Neuronal stem cell (in vitro differentiated cells): ENCODE measurements around the gene SHISAL1.

Source experiments
- DNase-seq: peaks from one replicate; pipeline ENCODE4 v3.0.0-alpha.2; 2013; ENCODE audit warnings: low spot score
- H2AFZ ChIP-seq: one replicate; pipeline ENCODE4 v1.6.1; 2013; ENCODE audit warnings: mild to moderate bottlenecking, low read length, inconsistent platforms
- H2AK5ac ChIP-seq: 2 replicates; pipeline ENCODE4 v1.6.1; 2013; ENCODE audit warnings: low read depth, mild to moderate bottlenecking, inconsistent platforms, low read length, moderate library complexity, mixed read lengths
- H2BK120ac ChIP-seq: 2 replicates; pipeline ENCODE4 v1.6.1; 2013; ENCODE audit warnings: low read depth, mild to moderate bottlenecking, inconsistent platforms, low read length, moderate library complexity, mixed read lengths
- H2BK12ac ChIP-seq: one replicate; pipeline ENCODE4 v1.6.1; 2013; ENCODE audit warnings: low read length, inconsistent platforms
- H2BK15ac ChIP-seq: 2 replicates; pipeline ENCODE4 v1.6.1; 2013; ENCODE audit warnings: mild to moderate bottlenecking, low read length, inconsistent platforms, mixed read lengths
- H2BK5ac ChIP-seq: one replicate; pipeline ENCODE4 v1.6.1; 2013; ENCODE audit warnings: inconsistent platforms, mild to moderate bottlenecking, low read length, moderate library complexity
- H3K14ac ChIP-seq: one replicate; pipeline ENCODE4 v1.6.1; 2013; ENCODE audit warnings: low read length, inconsistent platforms
- H3K18ac ChIP-seq: 2 replicates; pipeline ENCODE4 v1.6.1; 2013; ENCODE audit warnings: low read length, inconsistent platforms
- H3K23ac ChIP-seq: 2 replicates; pipeline ENCODE4 v1.6.1; 2013; ENCODE audit warnings: low read depth, mild to moderate bottlenecking, mixed read lengths, low read length, inconsistent platforms; ENCODE audit not compliant: poor library complexity
- H3K27ac ChIP-seq: replicated peaks from 3 replicates; pipeline ENCODE4 v1.5.1; 2013; ENCODE audit warnings: low read length, inconsistent platforms
- H3K27me3 ChIP-seq, 3 experiments: 2 replicates each; pipeline ENCODE4 v1.6.1; 2013; ENCODE audit warnings: low read length in 3 of 3, mild to moderate bottlenecking in 2 of 3, inconsistent platforms in 1 of 3, low read depth in 1 of 3, mixed read lengths in 1 of 3, moderate library complexity in 1 of 3; ENCODE audit not compliant: control insufficient read depth in 3 of 3, insufficient read depth in 3 of 3
- H3K36me3 ChIP-seq, 2 donors: replicated peaks in 1 of 2; 2 replicates each; pipeline ENCODE4 v1.6.1; 2013; ENCODE audit warnings: low read length in 2 of 2; ENCODE audit not compliant: control insufficient read depth in 2 of 2, insufficient read depth in 2 of 2
- H3K4ac ChIP-seq: 2 replicates; pipeline ENCODE4 v1.6.1; 2013; ENCODE audit warnings: inconsistent platforms, mild to moderate bottlenecking, low read length, moderate library complexity
- H3K4me1 ChIP-seq, 2 donors: 1 replicate in 1 of 2; 2 replicates in 1 of 2; pipeline ENCODE4 v1.6.1; 2013; ENCODE audit warnings: low read length in 2 of 2, low read depth in 1 of 2; ENCODE audit not compliant: control insufficient read depth in 2 of 2, insufficient read depth in 1 of 2
- H3K4me2 ChIP-seq: one replicate; pipeline ENCODE4 v1.6.1; 2013; ENCODE audit warnings: mild to moderate bottlenecking, low read length, inconsistent platforms; ENCODE audit not compliant: insufficient read depth, poor library complexity, severe bottlenecking
- H3K4me3 ChIP-seq, 2 donors: 2 replicates each; pipeline ENCODE4 v1.5.1; 2013; ENCODE audit warnings: low read length in 2 of 2, mild to moderate bottlenecking in 2 of 2, inconsistent platforms in 1 of 2, moderate library complexity in 1 of 2
- H3K79me1 ChIP-seq: one replicate; pipeline ENCODE4 v1.6.1; 2013; ENCODE audit warnings: low read depth, mild to moderate bottlenecking, inconsistent platforms, low read length, moderate library complexity
- H3K9ac ChIP-seq: one replicate; pipeline ENCODE4 v1.6.1; 2013; ENCODE audit warnings: mild to moderate bottlenecking, low read depth, low read length, inconsistent platforms; ENCODE audit not compliant: poor library complexity
- H3K9me3 ChIP-seq, 2 donors: replicated peaks in 1 of 2; 2 replicates each; pipeline versions ENCODE3 to v1.6.1; 2013; ENCODE audit warnings: low read length in 2 of 2, mild to moderate bottlenecking in 2 of 2, inconsistent platforms in 1 of 2, low read depth in 1 of 2, mixed read lengths in 1 of 2, moderate library complexity in 1 of 2; ENCODE audit not compliant: control insufficient read depth in 2 of 2, insufficient read depth in 1 of 2
- H4K8ac ChIP-seq: one replicate; pipeline ENCODE4 v1.6.1; 2013; ENCODE audit warnings: low read depth, mild to moderate bottlenecking, inconsistent platforms, low read length, moderate library complexity
- H4K91ac ChIP-seq: one replicate; pipeline ENCODE4 v1.6.1; 2013; ENCODE audit warnings: low read length, low read depth, mild to moderate bottlenecking, inconsistent platforms; ENCODE audit not compliant: poor library complexity
- WGBS, 2 donors: extraction: QIAGEN DNeasy Blood & Tissue Kit; methylation state at CpG; one replicate each; pipeline ENCODE4 v1.1.7; 2013; ENCODE audit warnings: missing lambda C conversion rate in 2 of 2, mixed read lengths in 1 of 2; ENCODE audit not compliant: insufficient read length in 2 of 2, insufficient replicate concordance in 1 of 2; ENCODE audit errors: extremely low coverage in 2 of 2; 5-methylcytosine and 5-hydroxymethylcytosine counted together

SHISAL1 gene

DNA sequence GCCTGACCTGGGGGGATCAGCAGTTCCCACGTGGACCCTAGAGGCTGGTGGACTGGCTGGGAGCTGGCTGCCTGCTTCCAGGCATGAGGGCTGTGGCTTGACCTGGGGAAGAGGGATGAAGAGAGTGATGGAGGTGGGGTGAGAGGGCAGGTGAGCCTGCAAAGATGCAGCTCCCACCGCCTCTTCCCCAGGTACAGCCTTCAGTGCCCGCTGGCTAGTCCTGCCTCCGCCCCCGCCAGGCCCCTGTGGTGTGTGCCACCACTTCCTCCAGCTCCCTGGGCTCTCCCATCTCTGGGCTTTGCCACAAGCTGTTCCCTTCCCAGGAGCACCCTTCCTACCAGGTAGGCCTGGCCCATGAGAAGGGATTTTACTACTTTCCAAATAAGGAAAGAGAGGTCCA, 112.9 kb downstream of the SHISAL1 start:
- H2BK120ac ChIP-seq: peak overlapping the region; percentile 52
- H3K79me1 ChIP-seq: peaks cover 2% of the 10 kb centered on the region
- peaks cover 0 to 2% of the 10 kb centered on the region in 2 donors for H3K4me1 ChIP-seq
- no peak overlapping the region for H3K4ac ChIP-seq
- H3K18ac ChIP-seq: peak overlapping the region; percentile 42
- H3K14ac ChIP-seq: no peak overlapping the region
- H3K27me3 ChIP-seq: peaks cover 0 to 37% (median 0%) of the 10 kb centered on the region in 3 experiments
- peak overlapping the region; percentile 27 for H2BK15ac ChIP-seq
- peak overlapping the region; percentile 81 for H2AK5ac ChIP-seq
- no peak overlapping the region for H3K27ac ChIP-seq
- H3K36me3 ChIP-seq: no peaks in the 10 kb centered on the region
- H2BK12ac ChIP-seq: no peak overlapping the region
- no peak overlapping the region for H4K8ac ChIP-seq
- WGBS, 2 donors: no CpG with 5 or more reads among the region's 5 CpGs
- DNase-seq: no peak
- no peaks in the 10 kb centered on the region for H3K9me3 ChIP-seq
- no peak overlapping the region for H3K9ac ChIP-seq
- H3K4me2 ChIP-seq: no peak overlapping the region
- H3K23ac ChIP-seq: no peak overlapping the region
- H4K91ac ChIP-seq: no peak overlapping the region
- no peak overlapping the region for H2BK5ac ChIP-seq
- H3K4me3 ChIP-seq: no peak overlapping the region
- H2AFZ ChIP-seq: no peak overlapping the region

DNA sequence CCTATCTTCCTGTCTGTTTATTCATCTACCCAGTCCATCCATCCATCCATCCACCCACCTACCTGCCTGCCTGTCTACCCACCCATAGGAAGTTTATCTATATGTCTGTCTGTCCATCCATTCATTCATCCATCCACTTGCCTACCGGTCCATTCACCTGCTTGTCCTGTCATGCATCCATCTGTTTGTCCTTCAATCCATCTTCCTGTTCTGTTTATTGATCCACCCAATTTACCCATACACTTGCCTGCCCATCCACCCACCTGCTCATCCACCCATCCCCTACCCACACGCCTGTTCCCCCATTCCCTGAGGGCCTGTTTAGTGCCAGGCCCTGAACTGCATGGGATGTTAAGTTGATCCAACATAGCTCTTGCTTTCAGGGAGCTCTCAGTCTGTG, 113.6 kb downstream of the SHISAL1 start:
- H2BK12ac ChIP-seq: no peak overlapping the region
- H2BK15ac ChIP-seq: no peak overlapping the region
- H3K23ac ChIP-seq: peak overlapping the region; percentile 13
- H4K8ac ChIP-seq: no peak overlapping the region
- no peak overlapping the region for H2BK120ac ChIP-seq
- H3K27me3 ChIP-seq: peaks cover 0 to 37% (median 0%) of the 10 kb centered on the region in 3 experiments
- H3K4me3 ChIP-seq: no peak overlapping the region
- no peak overlapping the region for H3K14ac ChIP-seq
- no peak for DNase-seq
- no peaks in the 10 kb centered on the region for H3K36me3 ChIP-seq
- H3K4me2 ChIP-seq: no peak overlapping the region
- H3K18ac ChIP-seq: no peak overlapping the region
- H3K79me1 ChIP-seq: peaks cover 2% of the 10 kb centered on the region
- H2BK5ac ChIP-seq: no peak overlapping the region
- no peak overlapping the region for H2AFZ ChIP-seq
- no peak overlapping the region for H2AK5ac ChIP-seq
- H3K27ac ChIP-seq: no peak overlapping the region
- no peak overlapping the region for H3K4ac ChIP-seq
- H3K4me1 ChIP-seq: peaks cover 0 to 2% of the 10 kb centered on the region in 2 donors
- no peaks in the 10 kb centered on the region for H3K9me3 ChIP-seq
- H3K9ac ChIP-seq: no peak overlapping the region
- WGBS, 2 donors: no CpG with 5 or more reads among the region's 2 CpGs
- H4K91ac ChIP-seq: no peak overlapping the region

DNA sequence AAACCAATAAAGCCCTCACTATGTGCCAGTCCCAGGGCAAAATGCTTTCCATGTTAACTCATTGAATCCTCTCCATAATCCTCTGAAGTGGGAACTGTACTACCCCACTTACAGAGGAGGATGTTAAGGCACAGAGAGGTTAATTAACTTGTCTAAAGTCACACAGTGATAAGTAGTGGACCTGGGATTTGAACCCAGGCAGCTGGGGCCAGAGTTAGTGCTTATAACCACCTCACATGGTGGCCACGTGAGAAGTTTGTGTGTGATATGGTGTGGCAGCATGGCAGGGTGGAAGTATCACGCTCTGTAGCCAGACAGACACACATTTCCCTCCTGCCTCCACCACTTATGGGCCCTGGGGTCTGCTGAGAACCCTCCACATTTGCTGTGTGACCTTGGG, 115.5 kb downstream of the SHISAL1 start:
- Histone ChIP-seq H3K4me1 (peaks cover 0 to 2% of the 10 kb centered on the region in 2 donors), H2AK5ac (no peak overlapping the region), H3K9me3 (peaks cover 0 to 2% of the 10 kb centered on the region in 2 donors), H3K14ac (no peak overlapping the region), H2BK12ac (no peak overlapping the region), H2AFZ (no peak overlapping the region), H3K4me3 (no peak overlapping the region), H2BK5ac (no peak overlapping the region), H3K27ac (no peak overlapping the region), H3K79me1 (no peaks in the 10 kb centered on the region), H3K4ac (no peak overlapping the region), H3K18ac (no peak overlapping the region), H3K4me2 (no peak overlapping the region), H4K91ac (no peak overlapping the region), H3K9ac (no peak overlapping the region), H2BK15ac (no peak overlapping the region), H3K23ac (no peak overlapping the region), H4K8ac (no peak overlapping the region), H3K36me3 (no peaks in the 10 kb centered on the region), H3K27me3 (peaks cover 0 to 30% (median 0%) of the 10 kb centered on the region in 3 experiments), H2BK120ac (no peak overlapping the region)
- WGBS, 2 donors: no CpG with 5 or more reads among the region's 2 CpGs
- no peak for DNase-seq

DNA sequence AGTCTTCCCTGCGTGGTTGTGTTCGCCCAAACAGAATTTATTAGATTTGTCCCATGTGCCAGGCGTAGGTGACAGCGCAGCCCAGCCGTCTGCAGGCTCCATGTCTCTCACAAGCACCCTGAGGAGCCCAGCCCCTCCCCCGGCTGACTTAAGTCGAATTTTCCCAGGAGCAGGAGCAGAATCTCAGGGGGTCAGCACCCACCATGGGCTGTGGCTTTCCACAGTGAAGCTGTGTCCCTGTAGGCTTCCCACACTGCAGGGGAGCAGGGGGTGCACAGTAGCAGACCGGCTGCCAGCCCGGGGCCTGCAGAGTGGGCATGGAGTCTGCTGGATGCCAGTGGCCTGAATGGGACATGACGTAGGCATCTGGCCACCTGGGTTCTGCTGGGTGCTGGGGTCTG, 116.0 kb downstream of the SHISAL1 start:
- Histone ChIP-seq H3K18ac (peak overlapping the region; percentile 76), H4K91ac (no peak overlapping the region), H3K27ac (no peak overlapping the region), H3K9me3 (peaks cover 0 to 2% of the 10 kb centered on the region in 2 donors), H2AFZ (no peak overlapping the region), H2BK120ac (no peak overlapping the region), H3K9ac (no peak overlapping the region), H2AK5ac (peak overlapping the region; percentile 40), H3K14ac (peak overlapping the region; percentile 26), H2BK12ac (peak overlapping the region; percentile 11), H3K36me3 (no peaks in the 10 kb centered on the region), H3K4me2 (no peak overlapping the region), H2BK15ac (no peak overlapping the region), H2BK5ac (no peak overlapping the region), H3K4me1 (no peaks in the 10 kb centered on the region), H3K79me1 (no peaks in the 10 kb centered on the region), H3K4ac (no peak overlapping the region), H3K23ac (no peak overlapping the region), H3K4me3 (no peak overlapping the region), H4K8ac (no peak overlapping the region), H3K27me3 (peaks cover 0 to 25% (median 0%) of the 10 kb centered on the region in 3 experiments)
- DNase-seq: no peak
- WGBS, 2 donors: no CpG with 5 or more reads among the region's 10 CpGs
